ENCODE data around the gene TFCP2L1. TPM values are rescaled to one million over a fixed set of nuclear protein-coding genes. Genes with fewer than 3 reads are reported as not detected.

TFCP2L1 gene
- total and polyA plus RNA-seq, 2 donors (not counting 3 experiments of a cell fraction or from before 2014, with no cell fraction given), result not detected

- no peaks in the 10 kb centered on the region for H3K4me1 ChIP-seq (ENCODE audit: control insufficient read depth, extremely low read depth, insufficient read depth, low read length)
- DNase-seq (ENCODE audit: low read depth, low spot score) (no peak), FAIRE-seq (no peak)
- dilution Hi-C loops (cut with MboI; ENCODE audit: extremely low pct_ligation_motif_present, low sequenced_read_pairs), result no loop called here
- H3K9me3 ChIP-seq (replicated peaks; ENCODE audit: control insufficient read depth, insufficient read depth, low read length), result no peaks in the 10 kb centered on the region
- TF ChIP-seq GATA2 (IDR thresholded peaks at IDR 0.05; ENCODE audit: insufficient read depth, insufficient read length, low read depth, low read length) (no peak), FOS (IDR thresholded peaks at IDR 0.05; ENCODE audit: borderline replicate concordance, insufficient read depth, low read length) (no peak), JUN (IDR thresholded peaks at IDR 0.05; ENCODE audit: borderline replicate concordance, insufficient read depth, insufficient read length, low read depth) (no peak)
- TF ChIP-seq, protein P1, sequence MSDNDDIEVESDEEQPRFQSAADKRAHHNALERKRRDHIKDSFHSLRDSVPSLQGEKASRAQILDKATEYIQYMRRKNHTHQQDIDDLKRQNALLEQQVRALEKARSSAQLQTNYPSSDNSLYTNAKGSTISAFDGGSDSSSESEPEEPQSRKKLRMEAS (IDR thresholded peaks at IDR 0.05; ENCODE audit: insufficient read depth, insufficient read length), result no peak
- no peaks in the 10 kb centered on the region for H3K36me3 ChIP-seq (ENCODE audit: control insufficient read depth in 2 of 2, extremely low read depth in 1 of 2, insufficient read depth in 2 of 2, low read length in 2 of 2)
- BruUV-seq (replicated peaks), result no TSS peak
- H3K27me3 ChIP-seq (ENCODE audit: control insufficient read depth in 2 of 2, insufficient read depth in 2 of 2, low read length in 2 of 2), result no peaks in the 10 kb centered on the region
- H3K9me1 ChIP-seq (replicated peaks; ENCODE audit: control insufficient read depth, extremely low read depth, insufficient read depth, low read length), result no peaks in the 10 kb centered on the region
- H3K4me2 ChIP-seq (ENCODE audit: insufficient read depth, low read length), result no peak overlapping the region
- no peaks in the 10 kb centered on the region for H3K79me2 ChIP-seq (ENCODE audit: control insufficient read depth, insufficient read depth, low read length)
- no peak overlapping the region for H3K4me3 ChIP-seq (replicated peaks in 1 of 3; ENCODE audit: insufficient read depth in 1 of 3, low read depth in 1 of 3, low read length in 3 of 3)
- intact Hi-C loops (cut with micrococcal nuclease), result no loop called here
- H2AFZ ChIP-seq (ENCODE audit: low read depth, low read length), result no peak overlapping the region
- ChIA-PET POLR2A (no interaction called here), CTCF (no interaction called here)
- no peaks in the 10 kb centered on the region for H4K20me1 ChIP-seq (replicated peaks; ENCODE audit: control insufficient read depth, extremely low read depth, insufficient read depth, low read length)
- H3K9ac ChIP-seq (replicated peaks; ENCODE audit: extremely low read depth, insufficient read depth, low read length), result no peak overlapping the region
- no peak overlapping the region for H3K27ac ChIP-seq (ENCODE audit: insufficient read depth, low read depth, low read length)
Measured at GRCh38 chr2:121192576-121192975, 92.4 kb downstream of the TFCP2L1 start.

DNA sequence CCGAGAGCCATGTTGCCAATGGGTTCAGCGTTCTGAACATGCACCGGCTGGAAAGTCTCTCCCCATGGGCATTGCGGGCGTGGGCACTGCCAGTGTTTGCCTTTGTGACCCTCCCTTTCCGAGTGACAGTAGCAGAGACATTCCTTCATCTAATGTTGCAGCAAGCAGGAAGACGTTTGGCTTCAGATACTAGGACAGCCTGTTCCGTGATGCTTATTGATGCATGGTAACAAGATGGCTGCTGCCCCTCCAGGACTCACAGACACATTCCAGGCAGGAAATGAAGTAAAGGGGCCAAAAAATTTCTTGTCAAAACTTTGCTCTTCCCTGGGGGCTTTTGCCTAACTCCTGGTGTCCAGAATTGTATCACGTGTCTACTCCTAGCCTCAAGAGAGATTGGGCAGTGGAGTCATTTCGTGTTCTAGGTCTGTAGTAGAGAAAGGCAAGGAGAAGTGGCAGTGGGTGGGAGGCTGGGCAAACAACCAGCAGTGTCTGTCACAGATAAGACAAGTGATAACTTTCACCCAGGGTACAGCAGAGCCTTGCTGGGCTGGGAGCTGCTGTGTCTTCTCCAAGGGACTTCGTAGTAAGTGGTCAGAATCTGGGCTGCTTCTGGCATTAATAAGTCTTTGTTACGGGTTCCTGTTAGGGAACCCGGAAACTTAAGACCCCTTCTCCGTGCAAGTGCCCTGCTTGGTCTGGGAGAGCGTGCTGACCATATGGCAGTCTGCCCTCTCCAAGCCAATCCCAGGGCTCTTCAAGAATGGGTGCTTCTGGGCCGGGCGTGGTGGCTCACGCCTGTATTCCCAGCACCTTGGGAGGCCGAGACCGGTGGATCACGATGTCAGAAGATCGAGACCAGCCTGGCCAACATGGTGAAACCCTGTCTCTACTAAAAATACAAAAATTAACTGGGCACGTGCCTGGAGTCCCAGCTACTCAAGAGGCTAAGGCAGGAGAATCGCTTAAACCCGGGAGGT is 93.5 kb downstream of the TFCP2L1 start:
- Histone ChIP-seq H3K27ac (ENCODE audit: insufficient read depth, low read depth, low read length) (no peak overlapping the region), H3K79me2 (ENCODE audit: control insufficient read depth, insufficient read depth, low read length) (no peaks in the 10 kb centered on the region), H3K9me3 (replicated peaks; ENCODE audit: control insufficient read depth, insufficient read depth, low read length) (no peaks in the 10 kb centered on the region), H3K4me3 (replicated peaks in 1 of 3; ENCODE audit: insufficient read depth in 1 of 3, low read depth in 1 of 3, low read length in 3 of 3) (no peak overlapping the region), H3K9ac (replicated peaks; ENCODE audit: extremely low read depth, insufficient read depth, low read length) (no peak overlapping the region), H3K9me1 (replicated peaks; ENCODE audit: control insufficient read depth, extremely low read depth, insufficient read depth, low read length) (no peaks in the 10 kb centered on the region), H3K4me2 (ENCODE audit: insufficient read depth, low read length) (no peak overlapping the region), H4K20me1 (replicated peaks; ENCODE audit: control insufficient read depth, extremely low read depth, insufficient read depth, low read length) (no peaks in the 10 kb centered on the region), H2AFZ (ENCODE audit: low read depth, low read length) (no peak overlapping the region), H3K4me1 (ENCODE audit: control insufficient read depth, extremely low read depth, insufficient read depth, low read length) (no peaks in the 10 kb centered on the region), H3K27me3 (ENCODE audit: control insufficient read depth in 2 of 2, insufficient read depth in 2 of 2, low read length in 2 of 2) (no peaks in the 10 kb centered on the region), H3K36me3 (ENCODE audit: control insufficient read depth in 2 of 2, extremely low read depth in 1 of 2, insufficient read depth in 2 of 2, low read length in 2 of 2) (no peaks in the 10 kb centered on the region)
- dilution Hi-C loops (cut with MboI; ENCODE audit: extremely low pct_ligation_motif_present, low sequenced_read_pairs), result no loop called here
- TF ChIP-seq FOS (IDR thresholded peaks at IDR 0.05; ENCODE audit: borderline replicate concordance, insufficient read depth, low read length), result no peak
- TF ChIP-seq GATA2 (IDR thresholded peaks at IDR 0.05; ENCODE audit: insufficient read depth, insufficient read length, low read depth, low read length), result no peak
- no peak for TF ChIP-seq POLR2AphosphoS5 (IDR thresholded peaks at IDR 0.05; ENCODE audit: insufficient read depth, low read depth, low read length)
- TF ChIP-seq, protein P1 (IDR thresholded peaks at IDR 0.05; ENCODE audit: insufficient read depth, insufficient read length), result no peak
- TF ChIP-seq, protein P2, sequence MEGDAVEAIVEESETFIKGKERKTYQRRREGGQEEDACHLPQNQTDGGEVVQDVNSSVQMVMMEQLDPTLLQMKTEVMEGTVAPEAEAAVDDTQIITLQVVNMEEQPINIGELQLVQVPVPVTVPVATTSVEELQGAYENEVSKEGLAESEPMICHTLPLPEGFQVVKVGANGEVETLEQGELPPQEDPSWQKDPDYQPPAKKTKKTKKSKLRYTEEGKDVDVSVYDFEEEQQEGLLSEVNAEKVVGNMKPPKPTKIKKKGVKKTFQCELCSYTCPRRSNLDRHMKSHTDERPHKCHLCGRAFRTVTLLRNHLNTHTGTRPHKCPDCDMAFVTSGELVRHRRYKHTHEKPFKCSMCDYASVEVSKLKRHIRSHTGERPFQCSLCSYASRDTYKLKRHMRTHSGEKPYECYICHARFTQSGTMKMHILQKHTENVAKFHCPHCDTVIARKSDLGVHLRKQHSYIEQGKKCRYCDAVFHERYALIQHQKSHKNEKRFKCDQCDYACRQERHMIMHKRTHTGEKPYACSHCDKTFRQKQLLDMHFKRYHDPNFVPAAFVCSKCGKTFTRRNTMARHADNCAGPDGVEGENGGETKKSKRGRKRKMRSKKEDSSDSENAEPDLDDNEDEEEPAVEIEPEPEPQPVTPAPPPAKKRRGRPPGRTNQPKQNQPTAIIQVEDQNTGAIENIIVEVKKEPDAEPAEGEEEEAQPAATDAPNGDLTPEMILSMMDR (IDR thresholded peaks at IDR 0.05; ENCODE audit: extremely low read depth in 1 of 2, insufficient read depth in 1 of 2, low read depth in 1 of 2, low read length in 2 of 2), result no peak
- TF ChIP-seq MYC (IDR thresholded peaks at IDR 0.05; ENCODE audit: low read depth, low read length), result no peak
- no peak for TF ChIP-seq POLR2A (IDR thresholded peaks at IDR 0.05; ENCODE audit: low read depth, low read length)
- TF ChIP-seq EZH2 (IDR thresholded peaks at IDR 0.05; ENCODE audit: borderline replicate concordance, low read depth, low read length, severe bottlenecking), result no peak
- POLR2A ChIA-PET, result no interaction called here
- FAIRE-seq, result no peak
- CTCF ChIA-PET, result no interaction called here
- no peak for DNase-seq (ENCODE audit: low read depth, low spot score)
- BruUV-seq (replicated peaks), result no TSS peak
- intact Hi-C loops (cut with micrococcal nuclease), result no loop called here

All from endothelial cell of umbilical vein (primary cell).